Measurements from ENCODE around the gene IST1.

DNA sequence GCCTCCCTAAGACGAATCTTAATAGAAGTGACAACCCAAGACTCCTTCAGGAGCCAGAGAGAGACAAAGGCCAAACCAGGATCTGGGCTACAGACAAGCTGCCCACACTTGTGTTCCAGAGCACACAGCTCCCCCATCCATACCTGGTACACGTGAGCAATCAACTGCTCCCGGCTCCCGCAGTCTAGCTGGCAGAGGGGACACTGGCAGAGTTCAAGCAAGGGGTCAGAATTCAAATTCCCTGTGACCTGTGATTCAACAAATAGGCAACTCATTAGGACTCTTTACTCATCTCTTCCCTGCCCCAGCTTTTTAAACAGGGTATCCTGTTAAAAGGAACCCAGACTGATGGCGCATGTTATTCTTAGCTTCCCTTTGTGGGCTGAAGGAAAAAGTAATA lies 31.3 kb upstream of the IST1 start:
- TF ChIP-seq, protein P1, sequence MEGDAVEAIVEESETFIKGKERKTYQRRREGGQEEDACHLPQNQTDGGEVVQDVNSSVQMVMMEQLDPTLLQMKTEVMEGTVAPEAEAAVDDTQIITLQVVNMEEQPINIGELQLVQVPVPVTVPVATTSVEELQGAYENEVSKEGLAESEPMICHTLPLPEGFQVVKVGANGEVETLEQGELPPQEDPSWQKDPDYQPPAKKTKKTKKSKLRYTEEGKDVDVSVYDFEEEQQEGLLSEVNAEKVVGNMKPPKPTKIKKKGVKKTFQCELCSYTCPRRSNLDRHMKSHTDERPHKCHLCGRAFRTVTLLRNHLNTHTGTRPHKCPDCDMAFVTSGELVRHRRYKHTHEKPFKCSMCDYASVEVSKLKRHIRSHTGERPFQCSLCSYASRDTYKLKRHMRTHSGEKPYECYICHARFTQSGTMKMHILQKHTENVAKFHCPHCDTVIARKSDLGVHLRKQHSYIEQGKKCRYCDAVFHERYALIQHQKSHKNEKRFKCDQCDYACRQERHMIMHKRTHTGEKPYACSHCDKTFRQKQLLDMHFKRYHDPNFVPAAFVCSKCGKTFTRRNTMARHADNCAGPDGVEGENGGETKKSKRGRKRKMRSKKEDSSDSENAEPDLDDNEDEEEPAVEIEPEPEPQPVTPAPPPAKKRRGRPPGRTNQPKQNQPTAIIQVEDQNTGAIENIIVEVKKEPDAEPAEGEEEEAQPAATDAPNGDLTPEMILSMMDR (IDR thresholded peaks at IDR 0.05) = no peak
- no peak for TF ChIP-seq POLR2A (IDR thresholded peaks at IDR 0.05)

Measured in sigmoid colon (tissue), 3 donors.